A673 (cell line): ENCODE measurements around the gene SHROOM3.

ENCODE experiments used
- CTCF ChIP-seq: fragments of 300-800, 200-600 bp; sonication (generic); conservative IDR thresholded peaks from 2 replicates; pipeline ENCODE4 v1.5.1; 2017; ENCODE audit warnings: low read depth, mild to moderate bottlenecking, antibody characterized with exemption, low read length, moderate library complexity, mixed read lengths
- EZH2 ChIP-seq: fragments of 200-600 bp; sonication (generic); IDR thresholded peaks from 2 replicates; pipeline ENCODE4 v1.6.1; 2017; ENCODE audit warnings: borderline replicate concordance, low read depth, mild to moderate bottlenecking, mixed read lengths, antibody characterized with exemption, low read length; ENCODE audit not compliant: poor library complexity, severe bottlenecking

- no peak for TF ChIP-seq EZH2
- no peak for TF ChIP-seq CTCF
Observed at GRCh38 chr4:76588274-76588673, 153.2 kb downstream of the SHROOM3 start.
